Activated CD4-positive, alpha-beta memory T cell treated with anti-CD3 and anti-CD28 coated beads, Interleukin-2, amount 10 ng/mL, durations not matched to agents 7 days and 5 days (primary cell): ENCODE results near the gene EML5. TPM values are rescaled to one million over a fixed set of nuclear protein-coding genes. Genes with fewer than 3 reads are reported as not detected.

ENCODE experiments used
- CTCF ChIA-PET: fragments of 350-600 bp; sonication (Branson Sonifier 250); formaldehyde crosslinking; loops from one replicate; lab custom pipeline; 2021; ENCODE audit warnings: antibody characterized with exemption, inconsistent platforms; lab: Charles Lee
- POLR2A ChIA-PET: fragments of 350-600 bp; sonication (Branson Sonifier 250); formaldehyde crosslinking; loops from one replicate; lab custom pipeline; 2021; ENCODE audit warnings: antibody characterized with exemption; lab: Charles Lee
- DNase-seq: peaks from one replicate; pipeline ENCODE4 v3.0.0-alpha.2; 2020
- H3K27ac Mint-ChIP-seq: one replicate; pipeline ENCODE4 v1.8.0; 2021; ENCODE audit warnings: mild to moderate bottlenecking, mixed read lengths
- H3K27me3 Mint-ChIP-seq: one replicate; pipeline ENCODE4 v1.8.0; 2021; ENCODE audit warnings: mixed read lengths
- H3K36me3 Mint-ChIP-seq: one replicate; pipeline ENCODE4 v1.8.0; 2021; ENCODE audit warnings: low read depth, mixed read lengths
- H3K4me1 Mint-ChIP-seq: one replicate; pipeline ENCODE4 v1.8.0; 2021; ENCODE audit warnings: mixed read lengths
- H3K4me3 Mint-ChIP-seq: one replicate; pipeline ENCODE4 v1.8.0; 2021; ENCODE audit warnings: mild to moderate bottlenecking, mixed read lengths
- H3K9me3 Mint-ChIP-seq: one replicate; pipeline ENCODE4 v1.8.0; 2021; ENCODE audit warnings: mixed read lengths
- total RNA-seq, 2 experiments: library from RNA; stranded (reverse); gene quantifications; one replicate each; pipeline ENCODE4 v1.2.3, GENCODE V29; 2021

EML5 gene
- total RNA-seq, 2 experiments from 2014 or later: 2.4 to 2.9 TPM

- Mint-ChIP-seq H3K27ac (no peak overlapping the region), H3K27me3 (no peaks in the 10 kb centered on the region), H3K4me1 (peaks cover 6% of the 10 kb centered on the region), H3K36me3 (no peaks in the 10 kb centered on the region), H3K4me3 (no peak overlapping the region), H3K9me3 (no peaks in the 10 kb centered on the region)
- CTCF ChIA-PET: no interaction called here
- DNase-seq: no peak
- POLR2A ChIA-PET: no interaction called here
Measured at GRCh38 chr14:88749139-88749538, 43.6 kb downstream of the EML5 start.

GRCh38 chr14:88748288-88748687 lies 44.5 kb downstream of the EML5 start:
- H3K36me3 Mint-ChIP-seq: no peaks in the 10 kb centered on the region
- no peaks in the 10 kb centered on the region for H3K27me3 Mint-ChIP-seq
- CTCF ChIA-PET: no interaction called here
- H3K4me3 Mint-ChIP-seq: no peak overlapping the region
- H3K27ac Mint-ChIP-seq: no peak overlapping the region
- H3K4me1 Mint-ChIP-seq: peaks cover 6% of the 10 kb centered on the region
- no peak for DNase-seq
- H3K9me3 Mint-ChIP-seq: no peaks in the 10 kb centered on the region
- POLR2A ChIA-PET: no interaction called here

- no peak for DNase-seq
- peaks cover 6% of the 10 kb centered on the region for H3K4me1 Mint-ChIP-seq
- no peak overlapping the region for H3K4me3 Mint-ChIP-seq
- ChIA-PET POLR2A (no interaction called here), CTCF (no interaction called here)
- no peaks in the 10 kb centered on the region for H3K27me3 Mint-ChIP-seq
- no peaks in the 10 kb centered on the region for H3K9me3 Mint-ChIP-seq
- H3K27ac Mint-ChIP-seq: no peak overlapping the region
- H3K36me3 Mint-ChIP-seq: no peaks in the 10 kb centered on the region
Measured at GRCh38 chr14:88746052-88746451, 46.7 kb downstream of the EML5 start.

GRCh38 chr14:88737245-88737644 lies 55.5 kb downstream of the EML5 start:
- Mint-ChIP-seq H3K9me3 (no peaks in the 10 kb centered on the region), H3K27ac (no peak overlapping the region), H3K4me3 (no peak overlapping the region), H3K36me3 (peaks cover 5% of the 10 kb centered on the region), H3K27me3 (no peaks in the 10 kb centered on the region), H3K4me1 (no peaks in the 10 kb centered on the region)
- DNase-seq: no peak
- CTCF ChIA-PET: no interaction called here
- POLR2A ChIA-PET: no interaction called here

- no peaks in the 10 kb centered on the region for H3K9me3 Mint-ChIP-seq
- H3K4me3 Mint-ChIP-seq: no peak overlapping the region
- POLR2A ChIA-PET: no interaction called here
Measured at GRCh38 chr14:88733121-88733520, 59.6 kb downstream of the EML5 start.

GRCh38 chr14:88729159-88729558 lies 63.6 kb downstream of the EML5 start:
- Mint-ChIP-seq H3K4me1 (no peaks in the 10 kb centered on the region), H3K9me3 (no peaks in the 10 kb centered on the region), H3K4me3 (no peak overlapping the region), H3K27me3 (no peaks in the 10 kb centered on the region), H3K27ac (no peak overlapping the region), H3K36me3 (peaks cover 3% of the 10 kb centered on the region)
- POLR2A ChIA-PET: no interaction called here
- CTCF ChIA-PET: no interaction called here
- no peak for DNase-seq

More at GRCh38 chr14:88733121-88733520, 59.6 kb downstream of the EML5 start:
- H3K36me3 Mint-ChIP-seq: peaks cover 6% of the 10 kb centered on the region
- CTCF ChIA-PET: interaction anchor here (0.9 kb wide), 1 partner anchor 92 kb away, joined by 3 read pairs; the partner anchor contains the start of gene TTC8
- no peaks in the 10 kb centered on the region for H3K27me3 Mint-ChIP-seq
- no peak overlapping the region for H3K27ac Mint-ChIP-seq
- no peak for DNase-seq
- no peaks in the 10 kb centered on the region for H3K4me1 Mint-ChIP-seq

- Mint-ChIP-seq H3K9me3 (no peaks in the 10 kb centered on the region), H3K4me1 (no peaks in the 10 kb centered on the region), H3K36me3 (no peaks in the 10 kb centered on the region), H3K27me3 (no peaks in the 10 kb centered on the region), H3K4me3 (no peak overlapping the region), H3K27ac (no peak overlapping the region)
- ChIA-PET POLR2A (no interaction called here), CTCF (interaction anchor here (1.3 kb wide), 1 partner anchor 59 kb away, joined by 3 read pairs; no protein-coding TSS in a partner anchor)
- no peak for DNase-seq
Measured at GRCh38 chr14:88727057-88727456, 65.7 kb downstream of the EML5 start.

GRCh38 chr14:88710709-88711108 lies 82.0 kb downstream of the EML5 start:
- POLR2A ChIA-PET: no interaction called here
- no peaks in the 10 kb centered on the region for H3K4me1 Mint-ChIP-seq
- no peak for DNase-seq
- CTCF ChIA-PET: no interaction called here
- H3K27ac Mint-ChIP-seq: no peak overlapping the region
- H3K4me3 Mint-ChIP-seq: no peak overlapping the region
- no peaks in the 10 kb centered on the region for H3K36me3 Mint-ChIP-seq
- H3K9me3 Mint-ChIP-seq: no peaks in the 10 kb centered on the region
- no peaks in the 10 kb centered on the region for H3K27me3 Mint-ChIP-seq

GRCh38 chr14:88707088-88707487 lies 85.7 kb downstream of the EML5 start:
- H3K4me1 Mint-ChIP-seq: no peaks in the 10 kb centered on the region
- no peak overlapping the region for H3K27ac Mint-ChIP-seq
- POLR2A ChIA-PET: no interaction called here
- DNase-seq: no peak
- no peaks in the 10 kb centered on the region for H3K9me3 Mint-ChIP-seq
- H3K27me3 Mint-ChIP-seq: no peaks in the 10 kb centered on the region
- H3K4me3 Mint-ChIP-seq: no peak overlapping the region
- no peaks in the 10 kb centered on the region for H3K36me3 Mint-ChIP-seq
- CTCF ChIA-PET: no interaction called here

- Mint-ChIP-seq H3K27ac (no peak overlapping the region), H3K4me1 (no peaks in the 10 kb centered on the region), H3K9me3 (no peaks in the 10 kb centered on the region), H3K36me3 (no peaks in the 10 kb centered on the region), H3K4me3 (no peak overlapping the region), H3K27me3 (no peaks in the 10 kb centered on the region)
- no peak for DNase-seq
- POLR2A ChIA-PET: no interaction called here
- CTCF ChIA-PET: no interaction called here
Measured at GRCh38 chr14:88706425-88706824, 86.3 kb downstream of the EML5 start.

- no peak overlapping the region for H3K4me3 Mint-ChIP-seq
- no peaks in the 10 kb centered on the region for H3K27me3 Mint-ChIP-seq
- H3K4me1 Mint-ChIP-seq: no peaks in the 10 kb centered on the region
- H3K27ac Mint-ChIP-seq: no peak overlapping the region
- no peak for DNase-seq
- CTCF ChIA-PET: no interaction called here
- POLR2A ChIA-PET: no interaction called here
- no peaks in the 10 kb centered on the region for H3K9me3 Mint-ChIP-seq
- no peaks in the 10 kb centered on the region for H3K36me3 Mint-ChIP-seq
Measured at GRCh38 chr14:88698651-88699050, 94.1 kb downstream of the EML5 start.

- Mint-ChIP-seq H3K27me3 (no peaks in the 10 kb centered on the region), H3K27ac (no peak overlapping the region), H3K36me3 (no peaks in the 10 kb centered on the region), H3K4me1 (no peaks in the 10 kb centered on the region), H3K4me3 (no peak overlapping the region), H3K9me3 (no peaks in the 10 kb centered on the region)
- ChIA-PET POLR2A (no interaction called here), CTCF (interaction anchor here (1.1 to 1.2 kb wide), 2 partner anchors 9 to 28 kb away, joined by 3 to 4 read pairs; no protein-coding TSS in a partner anchor)
- DNase-seq: no peak
Measured at GRCh38 chr14:88695870-88696269, 96.9 kb downstream of the EML5 start.

GRCh38 chr14:88688386-88688785 lies 104.4 kb downstream of the EML5 start:
- Mint-ChIP-seq H3K9me3 (no peaks in the 10 kb centered on the region), H3K4me1 (no peaks in the 10 kb centered on the region)

GRCh38 chr14:88683119-88683518 lies 109.6 kb downstream of the EML5 start:
- DNase-seq: no peak
- ChIA-PET POLR2A (no interaction called here), CTCF (interaction anchor here (2.7 kb wide), 1 partner anchor 16 kb away, joined by 11 read pairs; no protein-coding TSS in a partner anchor)
- Mint-ChIP-seq H3K27me3 (no peaks in the 10 kb centered on the region), H3K4me1 (peaks cover 8% of the 10 kb centered on the region), H3K4me3 (no peak overlapping the region), H3K9me3 (no peaks in the 10 kb centered on the region), H3K36me3 (peaks cover 2% of the 10 kb centered on the region), H3K27ac (no peak overlapping the region)

More at GRCh38 chr14:88688386-88688785, 104.4 kb downstream of the EML5 start:
- ChIA-PET POLR2A (no interaction called here), CTCF (no interaction called here)
- H3K36me3 Mint-ChIP-seq: no peaks in the 10 kb centered on the region
- no peak overlapping the region for H3K27ac Mint-ChIP-seq
- DNase-seq: no peak
- H3K4me3 Mint-ChIP-seq: no peak overlapping the region
- no peaks in the 10 kb centered on the region for H3K27me3 Mint-ChIP-seq
